MM.1S (cell line): Measurements from ENCODE around the gene RFC2.

Experiments
- DNase-seq: peaks from one replicate; pipeline ENCODE4 v3.0.0-alpha.2; 2015
- H2AFZ ChIP-seq: fragments of 300-600 bp; sonication (generic); 2 replicates; pipeline ENCODE4 v1.6.0; 2016; ENCODE audit warnings: antibody characterized with exemption, low read length
- H3F3A ChIP-seq: fragments of 300-600 bp; sonication (generic); 2 replicates; pipeline ENCODE4 v1.6.1; 2016; ENCODE audit warnings: mild to moderate bottlenecking, antibody characterized with exemption, low read length, moderate library complexity, mixed read lengths; ENCODE audit not compliant: insufficient read depth
- H3K27ac ChIP-seq: fragments of 300-600 bp; sonication (generic); 2 replicates; pipeline ENCODE4 v1.5.1; 2016; ENCODE audit warnings: mild to moderate bottlenecking, low read length
- H3K27me3 ChIP-seq: fragments of 300-600 bp; sonication (generic); replicated peaks from 2 replicates; pipeline ENCODE4 v1.6.0; 2016; ENCODE audit warnings: low read length; ENCODE audit not compliant: insufficient read depth
- H3K36me3 ChIP-seq: fragments of 300-600 bp; sonication (generic); replicated peaks from 2 replicates; pipeline ENCODE4 v1.6.1; 2016; ENCODE audit warnings: mild to moderate bottlenecking, low read length, mixed read lengths; ENCODE audit not compliant: insufficient read depth
- H3K4me1 ChIP-seq: fragments of 300-600 bp; sonication (generic); 2 replicates; pipeline ENCODE4 v1.6.1; 2016; ENCODE audit warnings: low read length, mixed read lengths
- H3K4me2 ChIP-seq: fragments of 300-600 bp; sonication (generic); 2 replicates; pipeline ENCODE4 v1.6.0; 2016; ENCODE audit warnings: low read depth, low read length
- H3K4me3 ChIP-seq: fragments of 300-600 bp; sonication (generic); 2 replicates; pipeline ENCODE4 v1.5.1; 2016; ENCODE audit warnings: low read length, mixed read lengths
- H3K79me2 ChIP-seq: fragments of 300-600 bp; sonication (generic); 2 replicates; pipeline ENCODE4 v1.6.1; 2016; ENCODE audit warnings: mixed run types, low read length, mixed read lengths
- H3K9ac ChIP-seq: fragments of 300-600 bp; sonication (generic); 2 replicates; pipeline ENCODE4 v1.6.1; 2016; ENCODE audit warnings: low read length, mixed read lengths
- H3K9me2 ChIP-seq: fragments of 300-600 bp; sonication (generic); replicated peaks from 2 replicates; pipeline ENCODE4 v1.6.1; 2016; ENCODE audit warnings: mild to moderate bottlenecking, low read length, mixed read lengths; ENCODE audit not compliant: insufficient read depth
- H3K9me3 ChIP-seq: fragments of 300-600 bp; sonication (generic); replicated peaks from 2 replicates; pipeline ENCODE4 v1.6.1; 2016; ENCODE audit warnings: mild to moderate bottlenecking, low read length, mixed read lengths; ENCODE audit not compliant: insufficient read depth
- H4K20me1 ChIP-seq: fragments of 300-600 bp; sonication (generic); 2 replicates; pipeline ENCODE4 v1.6.1; 2016; ENCODE audit warnings: mild to moderate bottlenecking, low read length, moderate library complexity, mixed read lengths; ENCODE audit not compliant: insufficient read depth
- CTCF ChIP-seq: fragments of 300-600 bp; sonication (generic); IDR thresholded peaks from 2 replicates; pipeline ENCODE4 v1.5.1; 2016; ENCODE audit warnings: antibody characterized with exemption, low read length, mixed read lengths
- EZH2 ChIP-seq: fragments of 300-600 bp; sonication (generic); optimal IDR thresholded peaks from 2 replicates; pipeline ENCODE3; 2017; ENCODE audit warnings: low read depth, mild to moderate bottlenecking, antibody characterized with exemption, low read length, mixed read lengths
- EZH2phosphoT487 ChIP-seq: fragments of 300-600 bp; sonication (generic); IDR thresholded peaks from 2 replicates; pipeline ENCODE4 v1.6.1; 2018; ENCODE audit warnings: antibody characterized with exemption, low read length

RFC2 gene

GRCh38 chr7:74280985-74281384, 26.8 kb upstream of the RFC2 start:
- Histone ChIP-seq H3K79me2 (no peaks in the 10 kb centered on the region), H3K9ac (no peak overlapping the region), H3K4me3 (no peak overlapping the region), H3K27ac (no peak overlapping the region), H2AFZ (no peak overlapping the region), H3F3A (no peaks in the 10 kb centered on the region), H3K27me3 (no peaks in the 10 kb centered on the region), H3K9me2 (no peaks in the 10 kb centered on the region), H3K4me2 (no peak overlapping the region), H3K4me1 (peaks cover 4% of the 10 kb centered on the region; the same call in 1 of the 2 replicates), H3K36me3 (no peaks in the 10 kb centered on the region), H4K20me1 (no peaks in the 10 kb centered on the region), H3K9me3 (no peaks in the 10 kb centered on the region)
- no peak for DNase-seq
- TF ChIP-seq CTCF (no peak), EZH2 (no peak), EZH2phosphoT487 (no peak)

GRCh38 chr7:74277636-74278035, 23.4 kb upstream of the RFC2 start:
- no peaks in the 10 kb centered on the region for H3K9me3 ChIP-seq
- no peaks in the 10 kb centered on the region for H3K9me2 ChIP-seq
- TF ChIP-seq EZH2 (no peak), CTCF (no peak), EZH2phosphoT487 (no peak)
- no peaks in the 10 kb centered on the region for H3F3A ChIP-seq
- H3K27me3 ChIP-seq: no peaks in the 10 kb centered on the region
- no peak overlapping the region for H3K4me2 ChIP-seq
- no peaks in the 10 kb centered on the region for H3K36me3 ChIP-seq
- no peak overlapping the region for H3K27ac ChIP-seq
- peaks cover 4% of the 10 kb centered on the region; the same call in 1 of the 2 replicates for H3K4me1 ChIP-seq
- H3K9ac ChIP-seq: no peak overlapping the region
- no peak overlapping the region for H3K4me3 ChIP-seq
- H2AFZ ChIP-seq: no peak overlapping the region
- H3K79me2 ChIP-seq: no peaks in the 10 kb centered on the region
- no peak for DNase-seq
- no peaks in the 10 kb centered on the region for H4K20me1 ChIP-seq

- H3K4me1 ChIP-seq: peaks cover 4% of the 10 kb centered on the region; the same call in 1 of the 2 replicates
- H3K79me2 ChIP-seq: no peaks in the 10 kb centered on the region
- no peak for TF ChIP-seq EZH2phosphoT487
- peak; percentile 43 for TF ChIP-seq CTCF
- no peak for TF ChIP-seq EZH2
- no peaks in the 10 kb centered on the region for H3K27me3 ChIP-seq
- no peak overlapping the region for H3K9ac ChIP-seq
- H3K4me2 ChIP-seq: no peak overlapping the region
- H3K9me3 ChIP-seq: no peaks in the 10 kb centered on the region
- no peaks in the 10 kb centered on the region for H3F3A ChIP-seq
- no peaks in the 10 kb centered on the region for H3K9me2 ChIP-seq
- no peak for DNase-seq
- no peaks in the 10 kb centered on the region for H4K20me1 ChIP-seq
- no peak overlapping the region for H2AFZ ChIP-seq
- no peak overlapping the region for H3K4me3 ChIP-seq
- no peak overlapping the region for H3K27ac ChIP-seq
- no peaks in the 10 kb centered on the region for H3K36me3 ChIP-seq
These were observed 21.2 kb upstream of the RFC2 start for GRCh38 chr7:74275401-74275881.
